Lower leg skin (tissue), 4 donors: ENCODE data around the gene RNF4. TPM values are rescaled to one million over a fixed set of nuclear protein-coding genes. Genes with fewer than 3 reads are reported as not detected.

Experiments
- DNase-seq, 2 donors: peaks; one replicate each; pipeline ENCODE4 v3.0.0-alpha.2; 2019; ENCODE audit warnings: low spot score in 2 of 2
- H3K4me3 ChIP-seq: fragments of 200-600 bp; sonication (generic); 2 replicates; pipeline ENCODE4 v1.5.1; 2017; ENCODE audit warnings: mild to moderate bottlenecking, low read depth; ENCODE audit not compliant: poor library complexity, severe bottlenecking
- CTCF ChIP-seq, 3 donors: fragments of 450-650 bp; IDR thresholded peaks; one replicate each; pipeline ENCODE4 v1.5.1; 2016; ENCODE audit warnings: antibody characterized with exemption in 3 of 3, mild to moderate bottlenecking in 3 of 3, moderate library complexity in 2 of 3
- POLR2A ChIP-seq, 2 donors: fragments of 450-650 bp; IDR thresholded peaks; one replicate each; pipeline ENCODE4 v1.6.1; 2016 to 2017; ENCODE audit warnings: antibody characterized with exemption in 2 of 2, mild to moderate bottlenecking in 1 of 2, moderate library complexity in 1 of 2
- whole genome bisulfite sequencing, 2 donors: methylation state at CpG; one replicate each; pipeline ENCODE4 v1.1.5; 2018; 5-methylcytosine and 5-hydroxymethylcytosine counted together
- intact Hi-C: fragments of 100-400 bp; cut with DNase I; formaldehyde crosslinking; loops from one replicate; pipeline ENCODE4 v1.15.0; 2023; ENCODE audit warnings: low total_unique reads
- total RNA-seq, 4 donors: library from RNA; depleted of rRNA; stranded (reverse); fragments of >200 nt; gene quantifications; one replicate each; pipeline ENCODE4 v1.1.0, GENCODE V29; 2016

RNF4 gene
- total RNA-seq, 4 donors from 2014 or later = 30.4 to 44.0 (median 37.9) TPM

DNA sequence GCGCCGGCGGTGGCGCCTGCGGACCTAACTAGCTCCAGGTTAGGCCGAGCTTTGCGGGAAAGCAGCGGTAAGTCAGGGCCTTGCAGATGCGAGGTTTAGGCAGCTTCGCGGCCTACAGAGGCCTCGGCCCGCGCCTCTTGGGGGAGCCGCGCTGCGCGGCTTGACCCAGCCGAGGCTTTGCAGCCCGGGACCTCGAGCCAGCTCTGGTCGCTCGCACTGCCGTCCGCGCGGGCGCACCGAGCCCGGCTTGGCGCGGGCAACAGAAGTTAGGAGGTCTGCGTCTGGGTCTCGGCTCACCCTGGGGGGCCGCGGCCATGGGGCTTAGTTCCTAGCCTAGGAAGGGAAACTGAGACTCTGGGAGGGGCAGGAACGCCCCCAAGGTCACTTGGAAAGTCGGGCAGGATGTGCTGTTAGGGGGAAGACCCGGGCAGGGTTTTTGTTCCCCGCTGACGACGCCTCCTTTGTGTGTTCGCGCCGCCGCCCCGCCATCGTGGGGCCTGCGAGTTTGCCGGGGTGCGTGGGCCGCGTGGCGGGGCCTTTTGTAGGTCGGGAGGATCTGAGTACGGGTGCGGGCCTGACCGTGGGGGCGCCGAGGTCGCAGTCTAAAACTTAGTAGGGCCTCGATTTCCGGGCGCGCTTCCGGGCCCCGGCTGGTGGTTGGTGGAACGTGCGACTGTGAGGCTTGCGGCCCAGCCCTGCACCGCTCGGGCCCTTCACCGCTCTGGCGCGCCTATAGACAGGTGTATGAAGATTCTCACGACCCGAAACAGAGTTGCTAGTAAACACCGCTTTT is 482 bp downstream of the RNF4 start:
- TF ChIP-seq CTCF (IDR thresholded peaks at IDR 0.05) = no peak
- no peak for TF ChIP-seq POLR2A (IDR thresholded peaks at IDR 0.05)
- peak overlapping the region; percentile 97 for H3K4me3 ChIP-seq
- WGBS, 2 donors = 0% methylated on average over 60 to 78 of the region's 78 CpGs
- intact Hi-C loops = no loop called here
- DNase-seq = peak; percentile 23 to 91

DNA sequence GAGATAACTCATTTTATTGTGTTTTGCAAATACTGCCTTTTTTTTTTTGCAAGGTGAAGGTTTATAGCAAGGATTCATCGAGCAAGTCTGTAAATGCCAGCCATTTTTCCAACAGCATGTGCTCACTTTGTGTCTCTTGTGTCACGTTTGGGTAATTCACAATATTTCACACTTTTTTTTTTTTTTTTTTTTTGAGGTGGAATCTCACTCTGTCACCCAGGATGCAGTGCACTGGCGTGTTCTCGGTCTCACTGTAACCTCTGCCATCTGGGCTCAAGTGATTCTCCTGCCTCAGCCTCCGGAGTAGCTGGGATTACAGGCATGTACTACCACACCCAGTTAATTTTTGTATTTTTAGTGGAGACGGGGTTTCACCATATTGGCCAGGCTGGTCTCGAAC is 1.9 kb downstream of the RNF4 start:
- H3K4me3 ChIP-seq = no peak overlapping the region
- intact Hi-C loops = no loop called here
- TF ChIP-seq POLR2A (IDR thresholded peaks at IDR 0.05) (no peak), CTCF (IDR thresholded peaks at IDR 0.05) (no peak)
- DNase-seq = no peak
- WGBS, 2 donors = 77 to 80% methylated on average over 7 of the region's 7 CpGs

DNA sequence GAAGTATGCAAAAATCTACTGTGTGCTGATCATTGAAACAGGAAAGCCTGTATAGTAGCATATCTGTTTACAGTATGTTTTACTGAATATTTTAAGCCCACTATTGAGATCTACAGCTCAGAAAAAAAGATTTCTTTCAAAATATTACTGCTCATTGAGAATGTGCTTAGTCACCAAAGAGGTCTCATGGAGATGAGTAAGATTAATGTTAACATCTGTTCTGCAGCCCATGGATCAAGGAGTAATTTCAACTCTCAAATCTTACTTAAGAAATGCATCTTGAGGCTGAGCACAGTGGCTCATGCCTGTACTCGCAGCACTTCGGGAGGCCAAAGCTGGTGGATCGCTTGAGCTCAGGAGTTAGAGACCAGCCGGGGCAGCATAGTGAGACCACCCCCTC is 3.3 kb downstream of the RNF4 start:
- no peak for DNase-seq
- TF ChIP-seq CTCF (IDR thresholded peaks at IDR 0.05) (no peak), POLR2A (IDR thresholded peaks at IDR 0.05) (no peak)
- H3K4me3 ChIP-seq = no peak overlapping the region
- 83 to 91% methylated on average over 4 of the region's 4 CpGs for WGBS, 2 donors
- intact Hi-C loops = no loop called here

- WGBS, 2 donors = 4 to 9% methylated on average over 3 of the region's 3 CpGs
- no peak overlapping the region for H3K4me3 ChIP-seq
- intact Hi-C loops = no loop called here
- no peak for DNase-seq
- TF ChIP-seq POLR2A (IDR thresholded peaks at IDR 0.05) (no peak), CTCF (IDR thresholded peaks at IDR 0.05) (no peak)
Measured at GRCh38 chr4:2478229-2478628, 9.3 kb downstream of the RNF4 start.

DNA sequence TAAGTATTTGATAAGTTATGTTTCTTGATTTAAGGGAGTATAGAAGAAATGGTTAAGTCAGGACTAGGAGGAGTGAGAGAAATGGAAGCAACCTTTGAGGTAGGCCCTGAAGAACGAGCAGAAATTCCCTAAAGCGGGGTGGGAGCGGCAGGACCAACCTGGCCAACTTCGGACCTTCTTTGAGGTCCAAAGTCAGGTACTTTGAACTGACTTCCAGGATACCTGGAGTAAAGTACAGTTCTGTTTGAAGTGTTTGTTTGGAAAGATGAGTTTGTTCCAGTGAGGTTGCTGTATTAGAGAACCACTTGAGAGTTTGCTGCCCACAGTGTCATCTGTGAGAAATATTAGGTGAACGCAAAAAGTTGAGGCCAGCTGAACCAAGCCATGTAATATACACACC is 11.7 kb downstream of the RNF4 start:
- intact Hi-C loops = no loop called here
- DNase-seq = no peak
- TF ChIP-seq CTCF (IDR thresholded peaks at IDR 0.05) (no peak), POLR2A (IDR thresholded peaks at IDR 0.05) (no peak)
- no peak overlapping the region for H3K4me3 ChIP-seq
- 93 to 94% methylated on average over 5 of the region's 5 CpGs for WGBS, 2 donors

DNA sequence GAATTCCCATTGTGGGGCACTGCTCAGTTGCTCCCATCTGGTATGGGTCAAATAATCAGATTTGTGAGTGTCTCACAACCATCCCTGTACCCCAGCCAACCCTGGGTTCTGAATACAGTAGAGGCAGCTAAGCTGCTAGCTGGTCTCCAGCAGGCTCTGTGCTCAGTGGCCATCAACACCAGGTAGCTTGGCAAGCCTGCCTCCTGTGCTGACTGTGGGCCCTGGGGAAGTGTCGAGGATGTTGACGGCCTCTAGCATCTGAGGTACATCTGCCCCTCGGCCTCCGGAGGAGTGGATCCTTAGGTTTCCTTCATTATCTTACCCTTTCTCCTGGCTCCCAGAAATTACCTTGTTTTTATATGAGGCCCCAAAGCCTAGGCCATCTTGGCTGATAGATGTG is 13.3 kb downstream of the RNF4 start:
- WGBS, 2 donors = 70 to 88% methylated on average over 4 of the region's 4 CpGs
- intact Hi-C loops = no loop called here
- no peak for DNase-seq
- TF ChIP-seq CTCF (IDR thresholded peaks at IDR 0.05) = no peak
- TF ChIP-seq POLR2A (IDR thresholded peaks at IDR 0.05) = no peak
- H3K4me3 ChIP-seq = no peak overlapping the region
